ENCODE data around the gene PDE2A. TPM values are rescaled to one million over a fixed set of nuclear protein-coding genes. Genes with fewer than 3 reads are reported as not detected.
A peak's percentile ranks its signal among the peaks of the same experiment; 100 is the strongest.

PDE2A gene
- 18.6 and 35.3 TPM in 2 replicates for total RNA-seq
- polyA plus RNA-seq (2012) = 4.5 TPM

- DNase-seq (ENCODE audit: low read depth) = no peak
Measured at GRCh38 chr11:72673943-72674828, at the start of gene PDE2A. Gene PDE2A (minus strand): TSS chr11:72674422. CDS start chr11:72674207, 215 bp downstream.

- DNase-seq (ENCODE audit: low read depth) = no peak
Measured at GRCh38 chr11:72723508-72723907, 49.3 kb upstream of the PDE2A start.

DNA sequence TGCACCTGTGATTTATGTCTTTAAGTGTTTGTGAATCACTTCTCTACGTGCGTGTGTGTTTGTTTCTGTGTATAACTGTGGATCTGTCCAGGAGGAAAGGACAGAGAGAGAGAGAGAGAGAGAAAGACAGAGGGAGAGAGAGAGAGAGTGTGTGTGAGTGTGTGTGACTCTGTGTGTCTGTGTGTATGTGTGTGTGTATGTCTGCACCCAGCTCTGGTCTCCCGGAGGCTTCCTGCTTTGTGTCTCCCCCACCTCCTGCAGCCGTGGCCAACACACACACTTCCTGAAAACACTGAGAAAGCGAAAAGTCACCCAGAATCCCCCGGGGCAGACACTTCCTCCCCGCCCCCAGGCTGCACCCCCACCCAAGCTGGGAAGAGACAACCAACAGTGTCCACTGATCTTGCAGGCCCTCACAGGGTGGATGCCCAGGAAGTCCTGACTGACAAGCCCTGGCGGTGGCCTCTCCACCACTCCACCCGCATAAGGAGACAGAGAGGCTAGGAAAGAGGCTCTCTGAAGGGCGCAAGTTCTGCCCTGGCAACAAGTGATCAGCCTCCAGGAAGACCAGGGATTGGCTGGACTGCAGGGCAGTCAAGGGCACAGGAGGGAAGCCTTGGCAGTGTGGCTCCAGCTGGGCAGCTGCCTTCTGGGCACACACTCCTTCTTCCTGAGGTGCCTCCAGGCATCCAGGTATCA, 48.0 kb upstream of the PDE2A start:
- peak; percentile 93 for DNase-seq (ENCODE audit: low read depth)

GRCh38 chr11:72721689-72722049, 47.4 kb upstream of the PDE2A start:
- DNase-seq (ENCODE audit: low read depth) = no peak

DNA sequence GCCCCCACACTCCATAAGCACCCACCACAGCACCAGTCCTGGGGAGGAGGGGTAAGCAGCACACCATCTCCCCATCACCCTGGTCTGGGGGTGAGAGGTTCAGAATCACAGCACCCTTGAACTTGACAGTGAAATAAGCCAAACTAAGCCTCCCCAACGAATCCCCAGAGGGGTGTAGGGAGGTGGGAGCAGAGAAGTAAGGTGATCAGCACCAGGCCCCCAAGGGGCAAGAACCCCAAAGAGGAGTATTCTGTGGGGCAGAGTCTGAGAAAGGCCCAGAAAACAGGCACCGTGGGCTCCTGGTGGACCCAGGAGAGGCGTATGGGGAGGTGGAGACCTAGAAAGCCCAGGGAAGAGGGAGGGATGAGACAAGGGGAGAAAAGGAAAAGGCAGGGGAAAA, 47.1 kb upstream of the PDE2A start:
- DNase-seq (ENCODE audit: low read depth) = no peak

- no peak for DNase-seq (ENCODE audit: low read depth)
Measured at GRCh38 chr11:72720784-72721183, 46.6 kb upstream of the PDE2A start.

- no peak for DNase-seq (ENCODE audit: low read depth)
Measured at GRCh38 chr11:72720047-72720446, 45.8 kb upstream of the PDE2A start.

DNA sequence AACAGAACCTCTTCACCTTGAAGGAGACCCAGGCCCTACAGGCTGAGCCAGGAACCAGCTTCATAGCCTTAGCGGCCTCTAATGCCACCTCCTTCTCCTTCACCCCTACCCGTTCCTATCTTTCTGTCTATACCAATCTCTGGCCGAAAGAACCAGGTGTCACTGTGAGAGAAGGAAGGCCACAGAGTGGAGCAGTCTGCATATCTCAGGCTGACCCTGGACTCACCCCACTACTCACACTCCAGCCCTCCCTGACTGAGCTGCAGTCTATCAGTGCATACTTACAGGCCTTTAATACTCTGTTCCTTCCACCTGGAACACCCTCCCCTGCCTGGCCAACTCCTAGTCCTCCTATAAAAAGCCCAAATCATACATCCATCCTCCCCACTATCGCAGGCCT, 45.3 kb upstream of the PDE2A start:
- DNase-seq (ENCODE audit: low read depth) = no peak

DNA sequence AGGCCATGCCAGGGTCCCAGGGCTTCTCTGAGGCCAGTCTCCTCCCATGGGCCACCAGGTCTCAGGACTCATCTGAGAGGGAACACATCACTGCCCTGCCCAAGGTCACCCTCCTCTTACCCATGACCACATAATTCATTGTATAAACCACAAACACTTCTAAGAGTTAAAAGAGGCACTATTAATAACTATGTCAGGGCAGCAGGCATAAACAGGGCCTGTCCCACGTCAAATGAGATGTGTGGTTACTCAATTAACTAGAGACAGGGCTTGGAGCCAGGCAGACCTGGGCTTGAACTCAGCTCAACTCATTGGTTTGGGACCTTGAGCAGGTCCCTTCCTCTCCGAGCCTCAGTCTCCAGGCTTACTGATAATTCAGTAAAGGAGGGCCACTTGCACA, 44.9 kb upstream of the PDE2A start:
- DNase-seq (ENCODE audit: low read depth) = peak; percentile 87

GRCh38 chr11:72718101-72718501, 43.9 kb upstream of the PDE2A start:
- no peak for DNase-seq (ENCODE audit: low read depth)

DNA sequence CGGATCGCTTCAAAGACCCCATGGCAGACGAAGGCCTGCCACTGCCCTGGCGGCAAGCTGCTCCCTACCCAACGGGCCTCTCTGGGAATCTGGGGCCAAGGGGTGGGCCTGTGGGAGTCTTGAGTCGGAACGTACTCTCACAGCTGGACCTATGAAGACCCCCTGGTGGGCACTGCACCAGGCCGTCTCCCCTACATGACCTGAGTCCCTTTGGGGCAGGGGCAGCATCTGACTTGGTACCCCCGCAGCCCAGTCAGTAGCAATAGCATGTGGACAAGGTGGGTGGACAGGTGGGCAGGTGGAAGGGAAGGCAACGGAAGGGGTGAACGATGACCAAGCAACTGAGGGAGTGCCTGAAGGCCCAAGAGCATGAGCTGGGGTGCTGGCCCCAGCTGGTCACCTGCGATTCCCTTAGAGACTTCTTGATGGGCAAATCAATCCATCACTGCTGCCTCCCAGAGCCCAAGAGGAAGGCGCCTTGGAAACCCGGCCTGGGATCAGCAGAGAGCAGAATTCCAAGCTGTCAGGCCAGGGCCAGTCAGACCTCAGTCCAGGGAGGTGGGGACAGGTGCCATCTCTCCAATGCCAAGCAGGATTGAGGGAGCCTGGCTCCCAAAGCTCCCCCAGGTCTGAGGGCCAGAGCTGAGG, 42.7 kb upstream of the PDE2A start:
- no peak for DNase-seq (ENCODE audit: low read depth)

DNA sequence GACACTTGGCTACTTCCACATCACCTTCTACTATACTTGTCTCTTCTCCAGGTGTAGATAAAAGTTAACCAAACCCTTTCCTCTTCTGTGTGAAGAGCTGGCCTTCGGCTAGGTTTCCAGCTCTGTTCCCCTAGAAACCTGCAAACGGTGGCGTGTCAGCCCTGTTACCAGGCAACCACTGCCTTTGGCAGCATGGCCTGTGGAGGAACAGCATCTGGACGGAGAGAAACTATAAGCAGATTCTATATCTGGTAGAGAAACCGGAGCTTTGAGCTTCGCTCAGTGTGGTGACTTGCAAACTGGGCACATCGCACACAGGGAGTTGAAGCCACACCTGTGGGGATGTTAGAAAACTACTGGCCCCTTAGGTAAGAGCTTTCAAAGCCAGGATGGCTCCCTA, 42.1 kb upstream of the PDE2A start:
- no peak for DNase-seq (ENCODE audit: low read depth)

DNA sequence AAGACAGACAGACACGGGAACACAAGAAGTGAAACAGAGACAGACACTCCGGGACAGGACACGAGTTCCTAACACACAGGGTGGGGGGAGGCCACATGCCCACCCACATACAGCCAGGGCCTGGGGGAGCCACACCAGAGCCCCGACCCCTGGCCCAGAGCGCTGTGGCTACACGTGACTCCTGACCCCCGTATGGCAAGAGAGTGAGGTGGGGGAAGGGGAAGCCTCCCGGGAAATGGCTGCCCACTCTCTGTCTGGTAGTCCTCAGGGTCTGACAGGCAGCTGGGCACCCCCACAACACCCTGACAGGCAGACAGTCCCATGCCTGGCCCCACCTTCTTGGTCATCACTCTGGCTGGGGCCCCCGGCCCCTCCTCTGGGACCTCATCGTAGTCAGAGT, 38.6 kb upstream of the PDE2A start:
- DNase-seq (ENCODE audit: low read depth) = no peak

GRCh38 chr11:72712168-72712751, 38.0 kb upstream of the PDE2A start:
- no peak for DNase-seq (ENCODE audit: low read depth)

DNA sequence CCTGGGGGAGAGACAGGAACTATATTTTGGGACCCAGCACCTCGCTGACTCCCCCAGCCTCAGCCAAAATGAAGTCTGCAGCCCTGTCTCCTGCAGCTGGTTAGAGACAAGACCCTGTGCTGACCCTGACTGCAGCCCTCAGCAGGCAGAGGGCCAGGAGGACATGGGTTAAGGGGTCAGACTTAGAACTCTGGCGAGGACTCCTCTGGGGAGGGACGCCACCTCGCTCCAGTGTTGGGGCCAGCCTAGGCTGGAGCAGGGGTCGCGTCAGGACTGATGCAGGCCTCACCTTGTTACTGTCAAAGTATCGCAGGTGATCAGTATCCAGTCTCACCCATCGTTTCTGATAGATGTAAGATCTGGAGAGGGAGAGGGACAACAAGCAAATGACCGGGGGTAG, 36.9 kb upstream of the PDE2A start:
- no peak for DNase-seq (ENCODE audit: low read depth)

DNA sequence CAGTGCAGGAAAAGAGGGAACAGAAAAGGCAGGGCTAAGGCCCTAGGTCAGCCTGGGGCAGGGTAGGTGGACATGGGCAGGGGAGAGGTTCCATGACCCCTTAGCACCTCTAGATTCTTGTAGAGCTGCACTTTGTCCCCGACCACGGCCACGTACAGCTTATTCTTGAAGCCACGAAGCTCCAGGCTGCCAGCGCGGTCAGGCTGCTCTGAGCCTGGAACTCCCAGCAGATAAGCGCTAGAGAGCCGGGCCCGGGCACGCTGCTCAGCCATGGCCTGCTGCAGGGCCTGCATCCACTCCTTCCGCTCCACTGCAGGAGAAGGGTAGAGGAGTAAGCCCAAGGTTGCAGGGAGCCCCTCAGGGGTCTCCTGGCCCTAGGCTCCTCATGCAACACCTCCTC, 36.1 kb upstream of the PDE2A start:
- no peak for DNase-seq (ENCODE audit: low read depth)

- no peak for DNase-seq (ENCODE audit: low read depth)
Measured at GRCh38 chr11:72709478-72710238, 35.4 kb upstream of the PDE2A start.

DNA sequence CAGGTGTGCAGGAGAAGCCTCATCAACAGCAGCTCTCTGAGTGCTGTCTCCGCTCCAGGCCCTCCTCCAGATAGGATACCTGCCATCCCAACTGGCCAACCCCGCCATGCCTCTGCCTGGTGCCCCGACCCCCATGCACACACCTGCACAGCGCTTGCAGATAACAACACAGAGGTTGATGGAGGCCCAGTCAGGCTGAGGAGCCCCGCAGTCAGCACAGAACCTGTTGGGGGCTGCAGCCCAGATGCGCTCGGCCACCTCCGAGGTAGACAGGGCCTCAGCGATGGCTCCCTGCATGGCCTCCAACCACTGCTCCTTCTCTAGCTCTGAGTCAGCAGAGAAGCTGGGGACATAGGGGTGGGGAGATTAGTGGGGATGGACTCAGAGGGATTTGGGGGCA, 32.8 kb upstream of the PDE2A start:
- no peak for DNase-seq (ENCODE audit: low read depth)

- no peak for DNase-seq (ENCODE audit: low read depth)
Measured at GRCh38 chr11:72706579-72706978, 32.4 kb upstream of the PDE2A start.

GRCh38 chr11:72705442-72706365, 31.5 kb upstream of the PDE2A start:
- no peak for DNase-seq (ENCODE audit: low read depth)

Measured in myocyte (in vitro differentiated cells).